Mucosa of gallbladder (tissue), 1 donor: ENCODE data around the gene RCC2. TPM values are rescaled to one million over a fixed set of nuclear protein-coding genes. Genes with fewer than 3 reads are reported as not detected.
"Not testable (repeated sequence)": the region's sequence is repeated elsewhere in the genome, so short reads cannot be mapped to it uniquely, and the experiment has no call there.

Source experiments
- DNase-seq: peaks from one replicate; pipeline ENCODE4 v3.0.0-alpha.2; 2020; ENCODE audit warnings: low spot score
- total RNA-seq: library from RNA; stranded (reverse); gene quantifications from one replicate; pipeline ENCODE4 v1.2.1, GENCODE V29; 2021
- donor health status: DM: no; HTN: no; CAD: no.

Gene RCC2
- total RNA-seq = 67.6 TPM

GRCh38 chr1:17439250-17440073 lies at the start of gene RCC2:
TSS of gene RCC2 (minus strand) at chr1:17439677. CDS start at chr1:17438514, 1,163 bp downstream.
- DNase-seq = peak; percentile 53

GRCh38 chr1:17486242-17486641 lies 46.8 kb upstream of the RCC2 start:
- DNase-seq = no peak

GRCh38 chr1:17485281-17485680 lies 45.8 kb upstream of the RCC2 start:
- no peak for DNase-seq

GRCh38 chr1:17481981-17482380 lies 42.5 kb upstream of the RCC2 start:
- DNase-seq = not testable (repeated sequence)

- no peak for DNase-seq
Measured at GRCh38 chr1:17480846-17481245, 41.4 kb upstream of the RCC2 start.

GRCh38 chr1:17475752-17476151 lies 36.3 kb upstream of the RCC2 start:
- no peak for DNase-seq

GRCh38 chr1:17474836-17475555 lies 35.5 kb upstream of the RCC2 start:
- DNase-seq = not testable (repeated sequence)

GRCh38 chr1:17472814-17473213 lies 33.3 kb upstream of the RCC2 start:
- DNase-seq = no peak

GRCh38 chr1:17471393-17471792 lies 31.9 kb upstream of the RCC2 start:
- no peak for DNase-seq

GRCh38 chr1:17470021-17470799 lies 30.7 kb upstream of the RCC2 start:
- no peak for DNase-seq

- not testable (repeated sequence) for DNase-seq
Measured at GRCh38 chr1:17468357-17469265, 29.1 kb upstream of the RCC2 start.

- DNase-seq = no peak
Measured at GRCh38 chr1:17466359-17466758, 26.9 kb upstream of the RCC2 start.

- no peak for DNase-seq
Measured at GRCh38 chr1:17465228-17465627, 25.8 kb upstream of the RCC2 start.

GRCh38 chr1:17463991-17464390 lies 24.5 kb upstream of the RCC2 start:
- DNase-seq = no peak

- no peak for DNase-seq
Measured at GRCh38 chr1:17462669-17463068, 23.2 kb upstream of the RCC2 start.

- DNase-seq = no peak
Measured at GRCh38 chr1:17460219-17460618, 20.7 kb upstream of the RCC2 start.

GRCh38 chr1:17458794-17459193 lies 19.3 kb upstream of the RCC2 start:
- no peak for DNase-seq

- DNase-seq = no peak
Measured at GRCh38 chr1:17452686-17453085, 13.2 kb upstream of the RCC2 start.

GRCh38 chr1:17452203-17452602 lies 12.7 kb upstream of the RCC2 start:
- not testable (repeated sequence) for DNase-seq

- DNase-seq = no peak
Measured at GRCh38 chr1:17451731-17452130, 12.3 kb upstream of the RCC2 start.

GRCh38 chr1:17447501-17447992 lies 8.1 kb upstream of the RCC2 start:
- no peak for DNase-seq
